Nephron (organoid): ENCODE measurements around the gene WDHD1.
"Not testable (repeated sequence)": the region's sequence is repeated elsewhere in the genome, so short reads cannot be mapped to it uniquely, and the experiment has no call there.

Experiments used
- H3K27ac Mint-ChIP-seq, 3 experiments: 2 replicates each; pipeline ENCODE4 v1.8.0; 2020; ENCODE audit warnings: mixed read lengths in 3 of 3, mild to moderate bottlenecking in 2 of 3, moderate library complexity in 1 of 3
- H3K27me3 Mint-ChIP-seq: 2 replicates; pipeline ENCODE4 v1.8.0; 2021; ENCODE audit warnings: low read depth, mild to moderate bottlenecking, moderate library complexity, mixed read lengths
- H3K36me3 Mint-ChIP-seq: 2 replicates; pipeline ENCODE4 v1.8.0; 2020; ENCODE audit warnings: low read depth, mixed read lengths
- H3K4me1 Mint-ChIP-seq: 2 replicates; pipeline ENCODE4 v1.8.0; 2020; ENCODE audit warnings: mixed read lengths
- H3K4me3 Mint-ChIP-seq, 3 experiments: 2 replicates each; pipeline ENCODE4 v1.8.0; 2020; ENCODE audit warnings: mild to moderate bottlenecking in 3 of 3, mixed read lengths in 3 of 3, moderate library complexity in 2 of 3
- H3K9me3 Mint-ChIP-seq: 2 replicates; pipeline ENCODE4 v1.8.0; 2020; ENCODE audit warnings: mixed read lengths
- CTCF ChIP-seq, 3 experiments: fragments of 200-600 bp; sonication (generic); IDR thresholded peaks; one replicate each; pipeline ENCODE4 v1.5.0; 2021; ENCODE audit warnings: antibody characterized with exemption in 3 of 3; ENCODE audit not compliant: unreplicated experiment in 3 of 3

Gene WDHD1

GRCh38 chr14:55070981-55071411, 44.1 kb upstream of the WDHD1 start:
- peak overlapping the region; percentile 48 to 89 (median 87) for H3K27ac Mint-ChIP-seq
- H3K4me3 Mint-ChIP-seq, result no peak overlapping the region
- H3K9me3 Mint-ChIP-seq, result no peaks in the 10 kb centered on the region
- no peak for TF ChIP-seq CTCF (IDR thresholded peaks at IDR 0.05; ENCODE audit: unreplicated experiment in 3 of 3)
- peaks cover 30% of the 10 kb centered on the region for H3K4me1 Mint-ChIP-seq
- H3K36me3 Mint-ChIP-seq, result peaks cover 23% of the 10 kb centered on the region
- H3K27me3 Mint-ChIP-seq, result no peaks in the 10 kb centered on the region

- peaks cover 64% of the 10 kb centered on the region for H3K36me3 Mint-ChIP-seq
- H3K4me1 Mint-ChIP-seq, result peaks cover 22% of the 10 kb centered on the region
- no peak overlapping the region for H3K4me3 Mint-ChIP-seq
- H3K27me3 Mint-ChIP-seq, result no peaks in the 10 kb centered on the region
- H3K9me3 Mint-ChIP-seq, result no peaks in the 10 kb centered on the region
- H3K27ac Mint-ChIP-seq, result no peak overlapping the region
- TF ChIP-seq CTCF (IDR thresholded peaks at IDR 0.05; ENCODE audit: unreplicated experiment in 3 of 3), result no peak
Measured at GRCh38 chr14:55066223-55066622, 39.3 kb upstream of the WDHD1 start.

- H3K27ac Mint-ChIP-seq, result no peak overlapping the region
- H3K4me3 Mint-ChIP-seq, result no peak overlapping the region
- no peak for TF ChIP-seq CTCF (IDR thresholded peaks at IDR 0.05; ENCODE audit: unreplicated experiment in 3 of 3)
- no peaks in the 10 kb centered on the region for H3K27me3 Mint-ChIP-seq
- H3K4me1 Mint-ChIP-seq, result peaks cover 22% of the 10 kb centered on the region
- H3K36me3 Mint-ChIP-seq, result peaks cover 72% of the 10 kb centered on the region
- H3K9me3 Mint-ChIP-seq, result no peaks in the 10 kb centered on the region
Measured at GRCh38 chr14:55065411-55065810, 38.5 kb upstream of the WDHD1 start.

GRCh38 chr14:55064896-55065295, 38.0 kb upstream of the WDHD1 start:
- Mint-ChIP-seq H3K36me3 (peaks cover 74% of the 10 kb centered on the region), H3K4me1 (peaks cover 22% of the 10 kb centered on the region)
- H3K27ac Mint-ChIP-seq, H3K27me3 Mint-ChIP-seq, H3K4me3 Mint-ChIP-seq, H3K9me3 Mint-ChIP-seq: not testable (repeated sequence)

DNA sequence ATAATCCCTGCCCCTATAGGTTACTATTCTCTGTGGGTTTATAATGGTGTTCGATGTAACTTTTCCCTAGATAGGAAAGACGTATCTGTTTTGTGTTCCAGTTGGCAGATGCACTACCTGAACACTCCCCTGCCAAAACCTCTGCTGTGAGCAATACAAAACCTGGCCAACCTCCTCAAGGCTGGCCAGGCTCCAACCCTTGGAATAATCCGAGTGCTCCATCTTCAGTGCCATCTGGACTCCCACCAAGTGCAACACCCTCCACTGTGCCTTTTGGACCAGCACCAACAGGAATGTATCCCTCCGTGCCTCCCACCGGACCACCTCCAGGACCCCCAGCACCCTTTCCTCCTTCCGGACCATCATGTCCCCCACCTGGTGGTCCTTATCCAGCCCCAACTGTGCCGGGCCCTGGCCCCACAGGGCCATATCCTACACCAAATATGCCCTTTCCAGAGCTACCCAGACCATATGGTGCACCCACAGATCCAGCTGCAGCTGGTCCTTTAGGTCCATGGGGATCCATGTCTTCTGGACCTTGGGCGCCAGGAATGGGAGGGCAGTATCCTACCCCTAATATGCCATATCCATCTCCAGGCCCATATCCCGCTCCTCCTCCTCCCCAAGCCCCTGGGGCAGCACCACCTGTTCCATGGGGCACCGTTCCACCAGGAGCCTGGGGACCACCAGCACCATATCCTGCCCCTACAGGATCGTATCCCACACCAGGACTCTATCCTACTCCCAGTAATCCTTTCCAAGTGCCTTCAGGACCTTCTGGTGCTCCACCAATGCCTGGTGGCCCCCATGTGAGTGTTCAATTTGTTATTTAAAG, 35.8 kb upstream of the WDHD1 start:
- no peaks in the 10 kb centered on the region for H3K9me3 Mint-ChIP-seq
- peak overlapping the region in 2 of 3 experiments; percentile 20 to 57 for H3K27ac Mint-ChIP-seq
- peaks cover 22% of the 10 kb centered on the region for H3K4me1 Mint-ChIP-seq
- H3K36me3 Mint-ChIP-seq, result peaks cover 83% of the 10 kb centered on the region
- no peaks in the 10 kb centered on the region for H3K27me3 Mint-ChIP-seq
- no peak overlapping the region for H3K4me3 Mint-ChIP-seq
- no peak for TF ChIP-seq CTCF (IDR thresholded peaks at IDR 0.05; ENCODE audit: unreplicated experiment in 3 of 3)

- no peaks in the 10 kb centered on the region for H3K27me3 Mint-ChIP-seq
- H3K9me3 Mint-ChIP-seq, result no peaks in the 10 kb centered on the region
- TF ChIP-seq CTCF (IDR thresholded peaks at IDR 0.05; ENCODE audit: unreplicated experiment in 3 of 3), result no peak
- peaks cover 21% of the 10 kb centered on the region for H3K4me1 Mint-ChIP-seq
- H3K36me3 Mint-ChIP-seq, result peaks cover 80% of the 10 kb centered on the region
- no peak overlapping the region for H3K27ac Mint-ChIP-seq
- H3K4me3 Mint-ChIP-seq, result no peak overlapping the region
Measured at GRCh38 chr14:55059333-55059732, 32.4 kb upstream of the WDHD1 start.
